ENCODE measurements around the gene NEU2. TPM values are rescaled to one million over a fixed set of nuclear protein-coding genes. Genes with fewer than 3 reads are reported as not detected.

NEU2 gene
- polyA plus RNA-seq, 3 donors = not detected

DNA sequence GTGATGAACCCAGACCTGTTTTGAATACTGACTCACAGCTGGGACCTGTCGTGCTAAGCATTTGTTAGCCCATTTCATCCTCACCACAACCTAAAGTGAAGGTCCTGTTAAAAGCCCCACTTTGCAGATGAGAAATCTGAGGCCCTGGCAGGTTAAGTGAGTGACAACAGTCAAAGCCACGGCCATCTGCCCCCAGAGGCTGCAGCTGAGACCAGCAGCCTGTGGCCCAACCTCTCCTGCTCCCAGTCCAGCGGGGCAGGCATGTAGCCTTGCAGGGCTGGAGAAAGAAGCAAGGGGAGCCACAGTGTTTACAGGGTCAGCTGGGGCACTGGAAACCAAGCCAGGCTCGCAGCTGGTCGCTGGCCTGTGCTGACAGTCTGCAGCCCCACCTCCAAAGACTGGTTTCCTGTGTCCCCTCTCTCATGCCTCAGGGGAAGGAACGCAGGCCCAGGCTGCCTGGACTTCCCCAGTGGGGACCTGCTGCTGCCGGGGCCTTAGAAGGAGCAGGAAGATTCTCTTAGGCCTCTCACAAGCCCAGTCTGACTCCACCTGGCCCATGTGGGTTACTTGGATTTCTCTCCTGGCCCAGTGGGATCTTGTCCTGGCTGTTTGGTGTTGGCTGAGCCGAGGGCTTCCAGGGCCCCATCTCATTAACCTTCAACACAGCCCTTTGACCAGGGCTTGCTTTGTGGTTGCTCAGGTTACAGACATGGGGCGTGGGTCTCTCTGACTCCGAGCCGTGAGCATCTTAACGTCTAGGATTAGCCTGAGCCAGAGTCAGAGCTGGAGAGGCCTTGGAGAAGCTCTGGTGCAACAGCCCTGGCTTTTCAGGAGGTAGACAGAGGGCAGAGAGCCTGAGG lies 29.3 kb downstream of the NEU2 start:
- H3K9ac ChIP-seq (ENCODE audit: insufficient read depth, low read length, poor library complexity, severe bottlenecking) = peak overlapping the region; percentile 96
- Mint-ChIP-seq H3K9me3 (peaks cover 0 to 3% (median 0%) of the 10 kb centered on the region in 7 donors), H3K27ac (peak overlapping the region; percentile 92 to 97 (median 96)), H3K27me3 (ENCODE audit: low read depth in 3 of 3) (peaks cover 0 to 4% (median 0%) of the 10 kb centered on the region in 3 donors), H3K4me3 (peak overlapping the region; percentile 97 to 98), H3K4me1 (peaks cover 56% of the 10 kb centered on the region), H3K36me3 (peaks cover 8 to 25% of the 10 kb centered on the region in 2 donors)
- H3K4me1 ChIP-seq (ENCODE audit: control insufficient read depth in 1 of 2, insufficient read depth in 2 of 2, low read length in 2 of 2) = peaks cover 53 to 66% of the 10 kb centered on the region in 2 donors
- H3K36me3 ChIP-seq (replicated peaks in 1 of 2; ENCODE audit: control insufficient read depth in 1 of 2, insufficient read depth in 2 of 2, low read length in 2 of 2) = peaks cover 9 to 10% of the 10 kb centered on the region in 2 donors
- peak overlapping the region; percentile 81 to 99 (median 87) for H3K4me3 ChIP-seq (replicated peaks in 1 of 3; ENCODE audit: low read depth in 2 of 3, low read length in 3 of 3)
- WGBS (ENCODE audit: insufficient coverage) = 2% methylated on average over 12 of the region's 12 CpGs
- peaks cover 82% of the 10 kb centered on the region for H3K79me2 ChIP-seq (ENCODE audit: insufficient read depth, low read length)
- peak; percentile 45 to 76 (median 60) for DNase-seq
- H3K27ac ChIP-seq (ENCODE audit: low read depth in 1 of 2, low read length in 2 of 2) = peak overlapping the region; percentile 80 to 99
- H3K9me3 ChIP-seq (replicated peaks in 1 of 2; ENCODE audit: control insufficient read depth in 1 of 2, insufficient read depth in 1 of 2, low read length in 2 of 2) = no peaks in the 10 kb centered on the region
- H4K20me1 ChIP-seq (ENCODE audit: insufficient read depth, low read length) = peaks cover 62% of the 10 kb centered on the region
- H3K27me3 ChIP-seq (ENCODE audit: control insufficient read depth in 2 of 2, insufficient read depth in 2 of 2, low read length in 2 of 2) = no peaks in the 10 kb centered on the region
- no peak overlapping the region for H2AFZ ChIP-seq (ENCODE audit: insufficient read depth, low read depth, low read length, poor library complexity, severe bottlenecking)
- TF ChIP-seq CTCF (IDR thresholded peaks at IDR 0.05) = peak; percentile 44
- peak overlapping the region; percentile 84 for H3K4me2 ChIP-seq (replicated peaks; ENCODE audit: extremely low read depth, low read length, poor library complexity, severe bottlenecking)
- intact Hi-C loops (cut with micrococcal nuclease) = loop anchor here (2.0 to 5.0 kb wide), 3 partner anchors 25 to 180 kb away; no protein-coding TSS in a partner anchor

DNA sequence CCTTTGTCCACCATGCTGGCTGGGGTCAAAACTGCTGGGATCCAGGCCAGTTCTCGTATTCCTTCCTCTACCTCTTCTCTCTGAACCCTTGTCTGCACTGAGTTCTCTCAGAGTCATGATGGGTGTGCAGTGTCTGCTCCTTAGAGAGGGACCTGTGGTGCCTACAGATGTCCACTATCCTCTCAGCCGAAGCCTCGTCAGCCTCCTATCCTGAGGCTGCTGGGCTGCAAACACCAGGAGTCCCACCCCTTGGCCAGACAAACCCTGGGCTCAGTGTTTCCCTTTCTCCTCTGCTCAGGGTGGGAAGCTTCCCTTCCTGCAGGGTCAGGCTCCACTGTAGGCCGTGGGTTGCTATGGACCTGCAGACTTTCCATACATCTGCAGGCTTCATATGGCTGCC lies 30.0 kb downstream of the NEU2 start:
- Histone ChIP-seq H3K4me2 (replicated peaks; ENCODE audit: extremely low read depth, low read length, poor library complexity, severe bottlenecking) (peak overlapping the region; percentile 84), H3K27me3 (ENCODE audit: control insufficient read depth in 2 of 2, insufficient read depth in 2 of 2, low read length in 2 of 2) (no peaks in the 10 kb centered on the region), H3K9me3 (replicated peaks in 1 of 2; ENCODE audit: control insufficient read depth in 1 of 2, insufficient read depth in 1 of 2, low read length in 2 of 2) (no peaks in the 10 kb centered on the region), H4K20me1 (ENCODE audit: insufficient read depth, low read length) (peaks cover 68% of the 10 kb centered on the region), H3K4me3 (replicated peaks in 1 of 3; ENCODE audit: low read depth in 2 of 3, low read length in 3 of 3) (peak overlapping the region; percentile 81 to 99 (median 87)), H2AFZ (ENCODE audit: insufficient read depth, low read depth, low read length, poor library complexity, severe bottlenecking) (no peak overlapping the region), H3K27ac (ENCODE audit: low read depth in 1 of 2, low read length in 2 of 2) (peak overlapping the region; percentile 80 to 99), H3K79me2 (ENCODE audit: insufficient read depth, low read length) (peaks cover 89% of the 10 kb centered on the region), H3K9ac (ENCODE audit: insufficient read depth, low read length, poor library complexity, severe bottlenecking) (peak overlapping the region; percentile 96), H3K36me3 (replicated peaks in 1 of 2; ENCODE audit: control insufficient read depth in 1 of 2, insufficient read depth in 2 of 2, low read length in 2 of 2) (peaks cover 13 to 16% of the 10 kb centered on the region in 2 donors), H3K4me1 (ENCODE audit: control insufficient read depth in 1 of 2, insufficient read depth in 2 of 2, low read length in 2 of 2) (peaks cover 53 to 72% of the 10 kb centered on the region in 2 donors)
- Mint-ChIP-seq H3K4me3 (peak overlapping the region; percentile 97 to 98), H3K27ac (peak overlapping the region; percentile 92 to 97 (median 96)), H3K9me3 (peaks cover 0 to 3% (median 0%) of the 10 kb centered on the region in 7 donors), H3K27me3 (ENCODE audit: low read depth in 3 of 3) (peaks cover 0 to 3% (median 0%) of the 10 kb centered on the region in 3 donors), H3K36me3 (peaks cover 14 to 31% of the 10 kb centered on the region in 2 donors), H3K4me1 (peaks cover 62% of the 10 kb centered on the region)
- intact Hi-C loops (cut with micrococcal nuclease) = loop anchor here (5.0 kb wide), 2 partner anchors 35 to 180 kb away; no protein-coding TSS in a partner anchor
- TF ChIP-seq CTCF (IDR thresholded peaks at IDR 0.05) = no peak
- WGBS (ENCODE audit: insufficient coverage) = 0% methylated on average over 2 of the region's 4 CpGs
- no peak for DNase-seq

Data from CD14-positive monocyte (primary cell).